T-helper 22 cell (primary cell): ENCODE data around the gene NEU4.
"Not testable (repeated sequence)": the region's sequence is repeated elsewhere in the genome, so short reads cannot be mapped to it uniquely, and the experiment has no call there.

Experiments used
- DNase-seq: peaks from one replicate; pipeline ENCODE4 v3.0.0-alpha.2; 2020; ENCODE audit warnings: low read depth

Gene NEU4, protein sequence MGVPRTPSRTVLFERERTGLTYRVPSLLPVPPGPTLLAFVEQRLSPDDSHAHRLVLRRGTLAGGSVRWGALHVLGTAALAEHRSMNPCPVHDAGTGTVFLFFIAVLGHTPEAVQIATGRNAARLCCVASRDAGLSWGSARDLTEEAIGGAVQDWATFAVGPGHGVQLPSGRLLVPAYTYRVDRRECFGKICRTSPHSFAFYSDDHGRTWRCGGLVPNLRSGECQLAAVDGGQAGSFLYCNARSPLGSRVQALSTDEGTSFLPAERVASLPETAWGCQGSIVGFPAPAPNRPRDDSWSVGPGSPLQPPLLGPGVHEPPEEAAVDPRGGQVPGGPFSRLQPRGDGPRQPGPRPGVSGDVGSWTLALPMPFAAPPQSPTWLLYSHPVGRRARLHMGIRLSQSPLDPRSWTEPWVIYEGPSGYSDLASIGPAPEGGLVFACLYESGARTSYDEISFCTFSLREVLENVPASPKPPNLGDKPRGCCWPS

DNA sequence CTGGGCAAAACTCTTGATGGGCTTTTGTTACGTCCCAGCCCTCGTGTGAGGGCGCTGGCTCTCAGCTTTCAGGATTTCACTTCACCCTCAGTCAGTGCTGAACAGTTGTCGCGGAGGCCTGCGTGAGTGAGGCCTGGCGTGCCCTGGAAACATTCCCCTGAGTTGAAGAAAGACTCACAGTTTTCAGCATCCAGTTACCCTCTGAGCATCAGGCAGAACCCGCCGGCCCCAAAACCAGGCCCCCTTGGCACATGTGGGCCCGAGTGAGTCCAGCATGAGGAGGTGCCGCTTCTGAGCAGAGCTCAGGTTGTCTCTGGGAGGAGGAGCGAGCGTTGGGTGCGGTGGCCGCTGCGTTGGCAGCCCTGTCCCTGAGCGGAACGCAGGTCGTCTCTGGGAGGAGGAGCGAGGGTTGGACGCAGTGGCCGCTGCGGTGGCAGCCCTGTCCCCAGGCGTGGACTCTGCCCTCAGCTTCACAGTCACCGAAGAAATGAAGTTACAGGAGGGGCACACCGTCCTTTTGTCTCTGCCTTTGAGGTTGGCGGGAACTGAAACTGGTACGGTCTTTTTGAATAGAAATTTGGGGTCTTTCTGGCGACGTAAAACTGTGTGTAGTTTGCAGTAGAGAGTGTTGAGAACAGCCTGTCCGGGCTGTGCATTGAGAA is at the start of gene NEU4:
Gene NEU4 (plus strand): TSS at position 473 of the 662 bp plus-strand sequence. CDS start 5,292 bp downstream, outside the sequence.
- no peak for DNase-seq

GRCh38 chr2:241759893-241760292 is 49.1 kb upstream of the NEU4 start:
- DNase-seq, result not testable (repeated sequence)

DNA sequence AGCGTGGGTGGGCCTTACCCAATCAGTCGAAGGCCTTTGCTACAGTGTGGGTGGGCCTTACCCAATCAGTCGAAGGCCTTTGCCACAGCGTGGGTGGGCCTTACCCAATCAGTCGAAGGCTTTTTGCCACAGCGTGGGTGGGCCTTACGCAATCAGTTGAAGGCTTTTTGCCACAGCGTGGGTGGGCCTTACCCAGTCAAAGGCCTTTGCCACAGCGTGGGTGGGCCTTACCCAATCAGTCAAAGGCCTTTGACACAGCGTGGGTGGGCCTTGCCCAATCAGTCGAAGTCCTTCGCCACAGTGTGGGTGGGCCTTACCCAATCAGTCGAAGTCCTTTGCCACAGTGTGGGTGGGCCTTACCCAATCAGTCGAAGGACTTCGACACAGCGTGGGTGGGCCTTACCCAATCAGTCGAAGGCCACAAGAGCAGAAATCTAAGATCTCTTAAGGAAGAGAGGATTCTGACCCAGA is 48.7 kb upstream of the NEU4 start:
- DNase-seq, result no peak

- no peak for DNase-seq
Observed at GRCh38 chr2:241762321-241762932, 46.6 kb upstream of the NEU4 start.

- peak; percentile 52 for DNase-seq
Observed at GRCh38 chr2:241762933-241763369, 46.0 kb upstream of the NEU4 start.

GRCh38 chr2:241763551-241764274 is 45.3 kb upstream of the NEU4 start:
- DNase-seq, result no peak

DNA sequence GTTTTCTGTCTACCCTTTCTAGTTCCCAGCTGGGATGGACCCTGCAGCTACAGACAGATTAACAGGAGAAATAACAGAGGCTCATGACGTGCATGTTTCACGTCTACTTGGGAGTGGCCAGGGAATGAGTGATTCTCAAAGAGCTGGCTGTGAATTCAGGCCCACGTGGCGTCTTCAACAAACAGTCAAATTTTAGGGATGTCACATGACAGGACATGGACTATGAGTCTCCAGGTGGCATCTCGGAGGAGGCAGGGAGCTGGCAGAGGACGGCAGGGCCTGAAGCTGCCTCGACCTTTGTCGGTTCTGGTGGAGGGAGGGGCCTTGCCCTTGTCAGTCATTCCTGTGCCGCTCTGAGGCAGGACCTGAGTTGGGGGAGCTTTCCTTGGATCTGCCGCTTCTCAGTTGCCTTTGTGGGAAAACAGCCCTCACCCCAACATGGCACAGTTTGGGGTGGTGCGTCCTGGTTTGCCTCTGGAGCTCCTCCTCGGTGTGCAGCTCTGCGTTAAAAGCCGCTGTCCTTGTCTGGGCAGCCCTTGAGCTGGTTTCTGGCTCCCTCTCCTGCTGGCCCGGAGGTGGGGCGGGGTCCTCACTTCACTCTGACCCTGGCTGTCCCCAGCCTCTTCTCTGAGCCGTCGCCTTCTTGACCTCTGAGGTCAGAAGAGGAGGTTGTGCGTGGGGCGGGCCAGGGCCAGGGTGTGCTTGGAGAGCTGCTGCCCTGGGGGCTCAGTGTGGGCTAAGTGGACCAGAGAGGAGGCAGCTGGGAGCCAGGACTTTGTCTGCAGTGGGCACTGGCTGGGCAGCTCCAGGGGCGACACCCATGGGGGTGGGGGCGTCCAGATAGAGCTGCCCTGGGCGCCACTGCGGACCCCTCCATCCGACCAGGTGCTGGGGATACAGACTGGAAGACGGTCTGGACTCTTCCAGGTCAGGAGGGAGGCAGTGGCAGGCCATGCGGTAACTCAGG is 44.4 kb upstream of the NEU4 start:
- DNase-seq, result no peak

- DNase-seq, result no peak
Observed at GRCh38 chr2:241767464-241768250, 41.3 kb upstream of the NEU4 start.

GRCh38 chr2:241768251-241768711 is 40.7 kb upstream of the NEU4 start:
- DNase-seq, result no peak

DNA sequence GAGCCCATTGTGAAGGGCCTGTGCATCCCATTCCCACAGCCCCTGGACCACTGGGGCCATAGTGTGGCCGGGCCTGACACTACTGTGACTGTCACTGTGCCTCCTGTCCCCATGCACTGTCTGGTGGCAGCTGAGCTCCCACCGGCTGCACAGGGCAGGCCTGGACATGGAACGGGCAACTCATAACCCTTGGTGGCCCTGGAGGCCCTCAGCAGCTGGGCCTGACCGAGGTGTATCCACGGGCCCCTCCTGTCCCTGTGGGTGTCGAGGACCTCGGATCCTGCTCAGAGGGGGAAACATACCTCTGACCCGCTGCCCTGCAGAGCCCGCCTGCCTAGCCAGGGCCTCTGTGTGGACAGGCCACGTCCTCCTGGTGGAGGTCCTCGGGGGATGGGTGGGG is 40.1 kb upstream of the NEU4 start:
- DNase-seq, result no peak

DNA sequence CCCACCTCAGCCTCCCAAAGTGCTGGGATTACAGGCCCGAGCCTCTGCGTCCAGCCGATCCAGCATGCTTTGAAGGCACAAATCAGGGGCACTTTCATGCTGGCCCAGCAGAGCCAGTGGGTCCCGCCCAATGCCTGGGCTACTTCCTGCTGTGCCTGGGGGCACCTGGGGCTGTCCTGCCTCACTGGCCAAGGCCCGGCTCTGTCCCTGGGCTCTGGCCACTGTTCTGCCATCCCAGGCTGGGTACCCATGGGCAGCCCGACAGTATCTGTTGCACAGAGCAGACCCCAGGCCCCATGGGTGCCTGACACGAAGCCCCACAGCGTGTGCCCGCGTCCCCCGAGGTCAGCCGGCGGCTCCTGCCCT is 39.2 kb upstream of the NEU4 start:
- DNase-seq, result no peak

DNA sequence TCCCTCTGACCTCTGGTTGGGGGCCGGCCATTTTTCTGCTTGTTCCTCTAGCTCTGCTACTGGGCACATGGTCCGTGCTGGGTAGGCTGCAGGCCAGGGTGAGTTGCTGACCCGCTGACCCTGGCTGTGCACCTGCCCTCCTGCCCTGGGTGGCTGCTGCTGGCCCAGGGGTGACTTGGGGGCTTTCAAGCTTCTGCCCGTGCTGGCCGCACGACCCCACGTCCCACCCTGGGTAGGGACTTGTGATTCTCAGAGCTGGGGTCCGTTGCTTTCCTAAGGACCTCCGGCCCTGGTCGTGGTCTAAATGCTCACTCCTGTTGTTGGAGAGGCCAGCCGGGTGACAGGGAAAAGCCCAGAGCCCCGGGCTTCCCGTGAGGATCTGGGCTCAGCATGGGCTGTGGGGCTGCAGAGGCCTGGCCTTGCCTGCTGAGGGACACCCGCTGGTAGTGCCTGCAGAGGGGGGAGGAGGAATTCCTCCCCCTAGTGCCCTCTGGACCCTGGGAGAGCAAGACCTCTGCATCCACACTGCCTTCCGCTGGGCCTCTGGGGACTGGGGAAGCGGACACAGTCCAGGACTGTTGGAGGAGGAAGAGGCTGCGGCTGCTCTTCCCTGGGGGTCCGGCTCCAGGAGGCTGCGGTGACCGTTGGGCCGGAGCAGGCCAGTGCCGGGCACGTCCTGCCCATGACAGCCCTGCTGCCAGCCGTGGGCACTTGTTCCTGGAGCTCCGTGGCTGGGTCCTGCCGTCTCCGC is 38.6 kb upstream of the NEU4 start:
- DNase-seq, result no peak

GRCh38 chr2:241770936-241771285 is 38.1 kb upstream of the NEU4 start:
- DNase-seq, result no peak

DNA sequence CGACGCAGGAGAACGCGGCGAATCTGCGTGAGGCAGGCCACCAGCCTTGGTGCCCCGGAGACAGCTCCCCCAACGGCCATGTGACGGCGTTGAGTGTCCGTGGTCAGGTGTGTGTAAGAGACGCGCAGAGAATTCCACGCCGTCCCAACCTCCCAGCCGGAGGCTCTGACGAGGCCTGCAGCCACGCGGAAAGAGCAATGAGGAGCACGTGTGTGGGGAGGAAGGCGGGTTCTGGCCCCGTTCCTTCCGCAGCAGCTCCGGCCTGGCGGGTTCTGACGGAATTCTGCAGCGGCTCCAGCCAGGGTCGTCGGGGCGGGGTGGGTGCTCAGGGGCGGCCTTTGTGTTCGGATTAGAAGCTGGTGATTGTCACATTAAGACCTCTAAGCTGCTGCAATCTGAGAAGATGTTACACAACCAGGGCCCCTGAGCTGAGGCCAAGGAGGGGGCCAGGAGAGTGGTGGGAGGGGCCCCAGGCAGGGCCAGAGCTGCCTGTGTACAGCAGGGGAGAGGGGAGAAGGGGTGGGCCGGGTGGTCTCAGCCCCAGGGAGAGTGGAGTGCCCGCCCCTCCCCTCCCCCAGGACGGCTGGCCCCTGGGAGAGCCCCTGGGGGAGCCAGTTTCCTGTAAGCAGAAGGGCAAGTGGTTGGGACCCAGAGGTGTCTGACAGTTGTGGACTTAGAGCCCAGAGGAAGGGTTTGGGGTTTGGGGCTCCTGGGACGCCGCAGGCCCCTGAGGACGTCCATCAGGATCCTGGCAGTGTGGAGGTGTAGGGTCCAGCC is 37.5 kb upstream of the NEU4 start:
- DNase-seq, result no peak

- no peak for DNase-seq
Observed at GRCh38 chr2:241772063-241772499, 36.9 kb upstream of the NEU4 start.

DNA sequence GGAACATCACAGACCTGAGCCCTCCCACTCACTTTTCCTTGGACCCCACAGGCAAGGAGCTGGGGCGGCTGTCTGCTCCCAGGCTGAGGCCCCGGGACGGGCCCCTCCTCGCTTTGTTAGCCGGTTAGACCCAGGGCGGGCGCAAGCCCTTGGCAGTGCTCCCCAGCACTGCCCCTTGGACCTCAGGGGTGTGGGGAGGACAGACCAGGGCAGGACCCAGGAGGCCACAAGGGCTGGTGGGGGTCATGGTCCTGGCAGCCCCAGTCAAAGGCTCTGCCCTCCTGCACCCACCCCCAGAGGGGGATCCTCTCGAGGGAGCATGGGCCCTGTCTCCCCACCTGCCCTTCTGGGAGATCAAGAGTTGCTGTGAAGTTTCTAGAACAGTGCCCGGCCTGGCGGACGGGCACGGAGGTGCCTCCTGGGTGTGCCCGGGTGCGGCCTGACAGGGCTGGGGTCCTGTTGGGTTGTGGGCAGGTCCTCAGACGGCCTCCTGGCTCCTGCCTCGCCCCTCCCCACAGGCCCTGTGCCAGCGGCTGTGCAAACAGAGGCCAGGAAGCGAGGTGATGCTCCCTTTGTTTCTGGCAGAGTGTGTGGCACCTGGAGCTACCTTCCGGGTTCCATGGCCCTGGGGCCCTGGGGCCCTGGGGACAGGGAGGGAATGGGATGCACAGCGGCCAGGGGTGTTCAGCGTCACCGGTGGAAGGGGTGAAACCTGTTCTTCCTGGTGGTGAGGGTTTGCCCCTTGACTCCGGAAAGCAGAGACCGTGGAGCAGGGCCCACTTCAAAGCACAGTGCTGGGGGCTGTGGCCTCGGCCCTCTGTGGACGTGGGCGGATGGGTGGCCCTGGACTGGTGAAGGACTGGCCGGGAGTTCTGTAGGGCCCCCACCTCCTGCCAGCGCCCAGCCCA is 35.2 kb upstream of the NEU4 start:
- no peak for DNase-seq
